Measurements from ENCODE around the gene PRDM8. TPM values are rescaled to one million over a fixed set of nuclear protein-coding genes. Genes with fewer than 3 reads are reported as not detected.

Gene PRDM8
- total RNA-seq, 2 donors from 2014 or later = 1.4 to 2.2 TPM

DNA sequence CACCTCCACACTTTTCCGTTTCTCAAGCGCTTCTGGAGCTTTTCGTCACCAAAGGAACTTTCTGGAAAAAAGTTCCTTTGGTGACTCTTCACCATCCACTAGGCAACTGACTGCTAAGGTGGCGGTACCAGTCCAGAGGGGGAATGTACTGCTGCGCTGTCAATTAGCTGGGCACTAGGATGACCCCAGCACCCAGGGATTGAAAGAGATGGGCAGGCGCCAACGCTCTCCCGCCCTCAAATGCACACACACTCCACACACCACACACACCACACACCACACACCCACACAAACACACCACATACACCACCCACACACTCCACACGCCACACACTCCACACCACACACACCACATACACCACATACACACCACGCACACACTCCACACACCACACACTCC lies 10.4 kb downstream of the PRDM8 start:
- TF ChIP-seq, protein P1, sequence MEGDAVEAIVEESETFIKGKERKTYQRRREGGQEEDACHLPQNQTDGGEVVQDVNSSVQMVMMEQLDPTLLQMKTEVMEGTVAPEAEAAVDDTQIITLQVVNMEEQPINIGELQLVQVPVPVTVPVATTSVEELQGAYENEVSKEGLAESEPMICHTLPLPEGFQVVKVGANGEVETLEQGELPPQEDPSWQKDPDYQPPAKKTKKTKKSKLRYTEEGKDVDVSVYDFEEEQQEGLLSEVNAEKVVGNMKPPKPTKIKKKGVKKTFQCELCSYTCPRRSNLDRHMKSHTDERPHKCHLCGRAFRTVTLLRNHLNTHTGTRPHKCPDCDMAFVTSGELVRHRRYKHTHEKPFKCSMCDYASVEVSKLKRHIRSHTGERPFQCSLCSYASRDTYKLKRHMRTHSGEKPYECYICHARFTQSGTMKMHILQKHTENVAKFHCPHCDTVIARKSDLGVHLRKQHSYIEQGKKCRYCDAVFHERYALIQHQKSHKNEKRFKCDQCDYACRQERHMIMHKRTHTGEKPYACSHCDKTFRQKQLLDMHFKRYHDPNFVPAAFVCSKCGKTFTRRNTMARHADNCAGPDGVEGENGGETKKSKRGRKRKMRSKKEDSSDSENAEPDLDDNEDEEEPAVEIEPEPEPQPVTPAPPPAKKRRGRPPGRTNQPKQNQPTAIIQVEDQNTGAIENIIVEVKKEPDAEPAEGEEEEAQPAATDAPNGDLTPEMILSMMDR (IDR thresholded peaks at IDR 0.05) = no peak
- Histone ChIP-seq H3K36me3 (no peaks in the 10 kb centered on the region), H3K27me3 (peaks cover 0 to 9% of the 10 kb centered on the region in 2 donors)

DNA sequence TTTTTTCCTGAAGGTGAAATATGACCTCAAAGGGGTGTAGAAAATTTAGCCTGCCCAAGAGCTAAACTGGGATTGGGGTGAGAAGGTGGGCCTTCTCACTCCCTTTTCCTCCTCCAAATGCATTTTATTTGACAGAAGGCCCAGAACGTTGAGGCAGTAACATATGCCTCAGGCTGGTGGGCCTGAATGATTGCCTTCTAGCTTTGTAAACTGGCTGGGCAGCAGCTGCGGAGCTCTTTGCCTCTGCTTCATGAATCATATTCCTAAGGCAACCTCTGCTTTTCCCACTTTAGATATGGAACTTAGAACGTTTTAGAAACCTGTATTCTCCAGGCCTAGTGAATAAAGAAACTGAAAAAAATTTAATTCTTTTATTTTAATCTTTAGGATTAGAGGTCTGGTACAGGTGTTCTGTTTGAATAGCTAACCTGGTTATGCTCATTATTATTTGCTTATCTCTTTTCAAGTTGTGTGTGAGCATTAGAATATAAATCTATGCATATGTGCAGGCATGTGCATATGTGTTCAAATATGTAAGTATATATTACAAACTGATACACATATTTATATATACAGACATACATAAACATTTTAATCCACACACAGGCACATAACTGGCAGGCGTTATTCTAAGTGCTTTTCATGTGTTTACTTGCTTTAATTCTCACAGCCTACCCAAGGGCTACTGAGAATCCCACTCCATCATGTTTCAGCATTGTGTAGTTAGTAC lies 11.5 kb downstream of the PRDM8 start:
- no peak for DNase-seq (ENCODE audit: low spot score)
- H3K9me3 ChIP-seq = no peaks in the 10 kb centered on the region
- H3K27ac ChIP-seq = no peak overlapping the region
- peaks cover 0 to 5% of the 10 kb centered on the region in 2 donors for H3K27me3 ChIP-seq
- no peak overlapping the region for H3K4me3 ChIP-seq
- TF ChIP-seq, protein P1 (IDR thresholded peaks at IDR 0.05) = no peak
- H3K36me3 ChIP-seq = no peaks in the 10 kb centered on the region
- peaks cover 0 to 11% of the 10 kb centered on the region in 2 donors for H3K4me1 ChIP-seq

More for the DNA sequence above, 10.4 kb downstream of the PRDM8 start:
- no peaks in the 10 kb centered on the region for H3K9me3 ChIP-seq
- H3K27ac ChIP-seq = no peak overlapping the region
- no peak overlapping the region for H3K4me3 ChIP-seq
- peaks cover 0 to 18% of the 10 kb centered on the region in 2 donors for H3K4me1 ChIP-seq
- DNase-seq (ENCODE audit: low spot score) = no peak

- TF ChIP-seq, protein P1 (IDR thresholded peaks at IDR 0.05) = no peak
- no peak for DNase-seq (ENCODE audit: low spot score)
- no peaks in the 10 kb centered on the region for H3K36me3 ChIP-seq
Observed at GRCh38 chr4:80209340-80209701, 12.0 kb downstream of the PRDM8 start.

DNA sequence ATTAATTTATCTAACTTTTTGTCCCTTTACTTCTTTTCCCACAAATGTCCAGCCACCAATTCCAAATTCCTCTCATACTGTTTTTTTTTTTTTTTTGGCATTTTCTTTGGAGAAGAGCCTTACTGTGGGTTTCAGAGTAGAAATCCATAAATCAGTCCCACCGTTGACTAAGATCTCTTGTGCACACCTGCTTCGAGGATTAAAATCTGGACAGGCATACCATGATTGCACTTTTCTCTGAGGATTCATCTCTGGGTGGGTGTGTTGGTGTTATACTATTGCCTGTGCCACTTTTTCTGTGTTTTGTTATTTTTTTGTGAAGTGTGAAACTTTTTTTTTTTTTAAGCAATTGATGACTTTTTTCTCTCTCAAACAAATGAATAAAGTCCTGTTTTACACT lies 13.2 kb downstream of the PRDM8 start:
- TF ChIP-seq, protein P1 (IDR thresholded peaks at IDR 0.05) = no peak
- Histone ChIP-seq H3K4me3 (no peak overlapping the region), H3K27me3 (peaks cover 0 to 5% of the 10 kb centered on the region in 2 donors), H3K9me3 (no peaks in the 10 kb centered on the region), H3K36me3 (no peaks in the 10 kb centered on the region), H3K4me1 (peaks cover 0 to 11% of the 10 kb centered on the region in 2 donors), H3K27ac (no peak overlapping the region)
- no peak for DNase-seq (ENCODE audit: low spot score)

More at GRCh38 chr4:80209340-80209701, 12.0 kb downstream of the PRDM8 start:
- peaks cover 0 to 5% of the 10 kb centered on the region in 2 donors for H3K27me3 ChIP-seq
- H3K9me3 ChIP-seq = no peaks in the 10 kb centered on the region
- H3K4me3 ChIP-seq = no peak overlapping the region
- peaks cover 0 to 11% of the 10 kb centered on the region in 2 donors for H3K4me1 ChIP-seq
- H3K27ac ChIP-seq = no peak overlapping the region

- TF ChIP-seq, protein P1 (IDR thresholded peaks at IDR 0.05) = no peak
- DNase-seq (ENCODE audit: low spot score) = no peak
- Histone ChIP-seq H3K4me3 (no peak overlapping the region), H3K27me3 (no peaks in the 10 kb centered on the region), H3K36me3 (no peaks in the 10 kb centered on the region), H3K27ac (no peak overlapping the region), H3K4me1 (no peaks in the 10 kb centered on the region), H3K9me3 (no peaks in the 10 kb centered on the region)
Observed at GRCh38 chr4:80213117-80213815, 16.0 kb downstream of the PRDM8 start.

Data from right atrium auricular region (tissue), 2 donors.